HG02642 (cell line): ENCODE measurements around the gene INCENP.
"Not testable (repeated sequence)": the region's sequence is repeated elsewhere in the genome, so short reads cannot be mapped to it uniquely, and the experiment has no call there.

Source experiments
- ATAC-seq: cut with Tn5 transposase; IDR thresholded peaks from one replicate; pipeline ENCODE4 v1.9.1; 2021; ENCODE audit warnings: mild to moderate bottlenecking; ENCODE audit not compliant: unreplicated experiment, poor library complexity

The INCENP gene

GRCh38 chr11:62153617-62154016, 29.8 kb downstream of the INCENP start:
- no peak for ATAC-seq

GRCh38 chr11:62157603-62158002, 33.8 kb downstream of the INCENP start:
- ATAC-seq: no peak

DNA sequence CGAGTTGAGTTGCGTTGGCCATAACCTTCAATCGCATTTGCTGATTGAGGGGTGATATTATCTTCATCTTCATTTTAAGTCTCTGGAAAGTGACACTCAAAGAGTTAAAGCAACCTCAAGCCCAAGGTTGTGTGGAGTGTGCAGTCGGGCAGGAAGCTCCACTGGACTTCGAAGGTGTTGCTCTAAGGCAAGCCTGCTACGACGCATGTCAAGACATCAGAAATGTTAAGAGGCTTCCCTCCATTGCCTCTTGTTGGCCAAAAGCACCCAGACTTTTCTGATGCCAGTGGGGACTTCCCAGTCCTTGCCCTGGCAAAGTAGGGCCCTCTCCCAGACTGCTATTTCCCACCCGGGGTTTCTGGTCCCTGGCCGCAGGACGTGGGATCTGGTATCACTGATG, 42.6 kb downstream of the INCENP start:
- no peak for ATAC-seq

GRCh38 chr11:62169448-62169847, 45.6 kb downstream of the INCENP start:
- no peak for ATAC-seq

DNA sequence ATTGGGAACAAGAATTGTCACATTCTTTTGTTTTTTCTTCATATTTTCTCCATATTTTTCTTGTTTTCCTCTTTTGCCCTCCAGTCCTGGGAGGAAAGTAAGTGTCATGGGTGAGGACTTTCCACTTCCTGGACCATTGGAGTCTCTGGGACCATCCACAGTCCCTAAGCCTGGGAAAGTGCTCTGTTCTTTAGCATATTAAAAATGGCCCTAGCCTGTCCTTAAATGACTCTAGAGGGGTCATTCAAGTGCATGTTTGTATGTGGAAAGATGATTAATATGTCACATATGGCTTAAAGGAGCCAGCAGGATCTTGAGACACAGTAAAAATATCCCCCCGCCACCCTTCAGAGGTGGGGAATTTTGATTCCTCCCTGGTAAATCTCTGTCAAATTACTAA, 46.1 kb downstream of the INCENP start:
- ATAC-seq: no peak

DNA sequence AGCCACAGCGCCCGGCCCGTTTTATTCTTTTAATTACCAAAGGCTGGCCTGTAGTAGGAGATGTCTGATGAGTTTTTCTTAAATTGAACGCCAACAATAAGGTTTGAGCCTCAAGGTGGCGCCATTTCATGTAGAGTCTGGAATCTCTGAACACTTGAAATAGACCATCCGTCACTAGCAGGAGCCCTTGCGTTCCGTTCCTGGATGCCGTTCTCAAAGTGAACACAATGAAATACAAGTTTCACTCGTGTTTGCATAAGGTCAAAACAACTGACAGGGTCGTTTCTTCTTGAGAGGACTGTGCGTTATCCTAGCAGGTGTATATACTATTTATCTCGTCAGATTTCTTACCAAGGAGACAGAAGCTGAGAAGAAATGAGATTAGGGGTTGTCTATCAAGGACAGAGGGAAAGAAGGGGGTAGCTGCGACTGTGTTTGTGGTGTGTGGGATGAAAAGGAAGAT, 47.5 kb downstream of the INCENP start:
- ATAC-seq: no peak

DNA sequence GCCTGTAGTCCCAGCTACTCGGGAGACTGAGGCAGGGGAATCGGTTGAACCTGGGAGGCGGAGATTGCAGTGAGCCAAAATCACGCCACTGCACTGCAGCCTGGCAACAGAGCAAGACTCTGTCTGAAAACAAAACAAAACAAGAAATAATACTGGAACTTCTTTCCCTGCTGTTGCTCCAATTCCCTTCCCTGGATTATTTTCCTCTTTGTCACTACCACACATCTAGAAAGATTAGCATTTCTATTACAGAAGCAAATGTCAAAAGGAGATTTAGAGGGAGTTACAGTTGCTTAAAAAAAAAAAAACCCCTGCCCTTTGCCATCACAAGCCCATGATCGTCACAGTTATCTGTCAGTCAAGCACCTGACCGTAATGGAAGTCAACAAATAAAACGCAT, 48.5 kb downstream of the INCENP start:
- ATAC-seq: no peak

DNA sequence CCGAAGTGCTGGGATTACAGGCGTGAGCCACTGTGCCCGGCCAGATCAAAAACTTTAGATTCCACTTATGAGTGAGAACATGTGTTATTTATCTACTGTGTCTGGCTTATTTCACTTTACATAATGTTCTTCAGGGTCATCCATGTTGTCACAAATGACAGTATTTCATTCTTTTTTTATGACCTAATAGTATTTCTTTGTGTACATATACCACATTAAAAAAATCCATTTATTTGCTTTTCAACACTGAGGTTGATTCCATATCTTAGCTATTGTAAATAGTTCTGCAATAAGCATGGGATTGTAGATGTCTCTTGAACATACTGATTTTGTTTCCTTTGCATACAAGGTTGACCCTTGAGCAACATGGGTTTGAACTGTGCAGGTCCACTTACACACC, 53.0 kb downstream of the INCENP start:
- ATAC-seq: no peak

- ATAC-seq: no peak
These were observed 56.2 kb downstream of the INCENP start for GRCh38 chr11:62179995-62180394.

DNA sequence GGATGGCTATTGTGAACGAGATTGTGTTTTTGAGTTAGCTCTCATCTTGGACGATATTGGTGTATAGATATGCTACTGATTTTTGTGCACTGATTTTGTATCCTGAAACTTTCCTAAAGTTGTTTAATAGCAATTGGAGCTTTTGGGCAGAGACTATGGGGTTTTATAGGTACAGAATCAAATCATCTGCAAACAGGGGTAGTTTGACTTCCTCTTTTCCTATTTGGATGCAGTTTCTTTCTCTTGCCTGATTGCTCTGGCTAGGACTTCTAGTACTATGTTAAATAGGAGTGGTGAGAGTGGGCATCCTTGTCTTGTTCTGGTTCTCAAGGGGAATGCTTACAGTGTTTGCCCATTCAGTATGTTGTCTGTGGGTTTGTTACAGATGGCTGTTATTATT, 57.3 kb downstream of the INCENP start:
- no peak for ATAC-seq

DNA sequence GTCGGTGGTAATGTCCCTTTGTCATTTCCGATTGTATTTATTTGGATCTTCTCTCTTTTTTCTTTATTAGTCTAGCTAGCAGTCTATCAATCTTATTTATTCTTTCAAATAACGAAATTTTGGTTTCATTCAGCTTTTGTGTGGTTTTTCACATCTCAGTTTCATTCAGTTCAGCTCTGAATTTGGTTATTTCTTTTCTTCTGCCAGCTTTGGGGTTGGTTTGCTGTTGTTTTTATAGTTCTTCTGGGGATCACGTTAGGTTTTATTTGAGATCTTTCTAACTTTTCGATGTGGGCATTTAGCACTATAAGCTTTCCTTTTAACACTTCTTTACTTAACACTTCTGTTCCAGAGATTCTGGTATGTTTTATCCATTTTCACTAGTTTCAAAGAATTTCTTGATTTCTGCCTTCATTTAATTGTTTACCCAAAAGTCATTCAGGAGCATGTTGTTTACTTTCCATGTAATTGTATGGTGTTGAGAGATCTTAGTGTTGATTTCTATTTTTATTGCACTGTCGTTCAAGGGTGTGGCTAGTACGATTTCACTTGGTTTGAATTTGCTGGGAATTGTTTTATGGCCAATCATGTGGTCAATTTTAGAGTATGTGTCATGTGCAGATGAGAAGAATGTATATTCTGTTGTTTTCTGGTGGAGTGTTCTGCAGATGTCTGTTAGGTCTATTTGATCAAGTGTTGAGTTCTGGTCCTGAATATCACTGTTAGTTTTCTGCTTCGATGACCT, 58.5 kb downstream of the INCENP start:
- ATAC-seq: no peak

DNA sequence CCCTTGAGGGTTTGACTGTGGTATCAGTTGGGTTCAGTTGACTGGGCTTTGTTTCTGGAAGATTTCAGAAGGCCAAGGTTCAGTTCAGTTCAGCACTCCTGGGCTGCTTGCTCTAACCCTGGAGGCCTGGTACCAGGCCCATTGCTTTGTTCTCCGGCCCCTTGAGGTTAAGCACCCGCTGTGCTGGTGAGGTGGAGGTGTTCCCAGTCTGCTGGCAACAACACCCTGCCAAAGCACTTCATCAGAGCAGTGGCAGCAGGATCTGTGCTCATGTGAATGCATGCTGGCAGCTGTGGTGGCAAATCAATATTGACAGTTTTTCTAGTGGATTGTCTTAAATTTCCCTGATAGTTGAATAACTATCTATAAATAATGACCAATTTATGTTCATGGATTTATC, 62.4 kb downstream of the INCENP start:
- ATAC-seq: no peak

- ATAC-seq: no peak
These were observed 66.2 kb downstream of the INCENP start, which contains the start of gene SCGB1D1 for GRCh38 chr11:62190011-62190410. SCGB1D1 (plus strand) TSS chr11:62190216; CDS start chr11:62190285, 69 bp downstream.

DNA sequence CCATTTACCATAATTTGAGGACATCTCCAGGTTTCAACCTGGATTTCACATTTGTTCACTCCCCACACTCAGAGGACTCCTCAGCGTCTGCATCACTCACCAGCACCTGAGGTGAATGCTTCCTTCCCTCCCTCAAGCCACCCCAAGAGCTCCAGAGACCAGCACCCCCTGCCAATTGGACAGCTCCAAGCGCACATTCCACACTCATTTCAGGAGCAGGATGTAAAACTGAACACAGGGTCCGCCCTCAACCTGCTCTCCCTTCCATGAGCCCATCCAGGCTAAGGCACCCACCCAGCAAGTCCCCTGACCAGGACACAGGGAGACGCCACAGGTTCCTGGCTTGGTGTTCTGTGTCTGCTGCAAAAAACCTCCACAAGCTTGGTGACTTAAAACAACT, 70.1 kb downstream of the INCENP start:
- no peak for ATAC-seq

- not testable (repeated sequence) for ATAC-seq
These were observed 71.2 kb downstream of the INCENP start for GRCh38 chr11:62195010-62195409.

- no peak for ATAC-seq
These were observed 72.1 kb downstream of the INCENP start for GRCh38 chr11:62195945-62196344.

DNA sequence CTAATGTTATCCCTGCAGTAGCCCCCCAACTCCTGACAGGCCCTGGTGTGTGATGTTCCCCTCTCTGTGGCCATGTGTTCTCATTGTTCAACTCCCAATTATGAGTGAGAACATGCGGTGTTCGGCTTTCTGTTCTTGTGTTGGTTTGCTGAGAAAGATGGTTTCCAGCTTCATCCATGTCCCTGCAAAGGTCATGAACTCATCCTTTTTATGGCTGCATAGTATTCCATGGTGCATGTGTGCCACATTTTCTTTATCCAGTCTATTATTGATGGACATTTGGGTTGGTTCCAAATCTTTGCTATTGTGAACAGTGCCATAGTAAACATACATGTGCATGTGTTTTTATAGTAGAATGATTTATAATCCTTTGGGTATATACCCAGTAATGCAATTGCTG, 73.6 kb downstream of the INCENP start:
- ATAC-seq: not testable (repeated sequence)

DNA sequence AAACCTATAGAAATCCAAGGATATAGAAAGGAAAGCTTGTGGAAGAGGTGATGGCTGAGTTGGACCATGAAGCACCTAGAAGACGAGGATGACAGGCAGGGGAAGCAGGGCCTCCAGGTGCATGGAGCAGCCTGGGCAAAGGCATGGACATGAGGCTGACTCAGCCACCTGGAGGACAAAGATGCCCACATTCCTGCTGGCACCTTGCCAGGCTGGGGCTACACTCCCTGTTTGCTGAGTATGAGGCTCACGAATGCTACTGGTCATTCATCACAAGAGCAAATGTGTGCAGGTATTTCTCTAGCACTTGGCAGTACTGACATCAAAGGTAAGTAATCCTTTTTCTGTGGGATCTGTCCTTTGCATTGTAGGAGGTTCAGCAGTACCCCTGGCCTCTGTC, 77.6 kb downstream of the INCENP start:
- ATAC-seq: no peak
